Chondrocyte (in vitro differentiated cells): ENCODE data around the gene FXN. TPM values are rescaled to one million over a fixed set of nuclear protein-coding genes. Genes with fewer than 3 reads are reported as not detected.

Experiments
- DNase-seq: peaks from one replicate; pipeline ENCODE4 v3.0.0; 2021; ENCODE audit warnings: mixed read lengths, low spot score
- H3K27ac Mint-ChIP-seq: one replicate; pipeline ENCODE4 v1.8.0; 2021; ENCODE audit warnings: mild to moderate bottlenecking, moderate library complexity, mixed read lengths; ENCODE audit not compliant: unreplicated experiment
- H3K27me3 Mint-ChIP-seq: 2 replicates; pipeline ENCODE4 v1.8.0; 2021; ENCODE audit warnings: low read depth, mixed read lengths
- H3K36me3 Mint-ChIP-seq: 2 replicates; pipeline ENCODE4 v1.8.0; 2021; ENCODE audit warnings: low read depth, mixed read lengths
- H3K4me1 Mint-ChIP-seq: 2 replicates; pipeline ENCODE4 v1.8.0; 2021; ENCODE audit warnings: low read depth, mild to moderate bottlenecking, mixed read lengths
- H3K4me3 Mint-ChIP-seq: one replicate; pipeline ENCODE4 v1.8.0; 2021; ENCODE audit warnings: mild to moderate bottlenecking, moderate library complexity, mixed read lengths; ENCODE audit not compliant: unreplicated experiment
- H3K9me3 Mint-ChIP-seq: 2 replicates; pipeline ENCODE4 v1.8.0; 2021; ENCODE audit warnings: low read depth, mixed read lengths
- CTCF ChIP-seq: fragments of 200-600 bp; sonication (generic); IDR thresholded peaks from 2 replicates; pipeline ENCODE4 v1.5.0; 2021; ENCODE audit warnings: antibody characterized with exemption, mild to moderate bottlenecking, moderate library complexity
- total RNA-seq: library from RNA; stranded (reverse); gene quantifications from 3 replicates; pipeline ENCODE4 v1.2.1, GENCODE V29; 2021

FXN gene
- total RNA-seq, 1 donor from 2014 or later, result 9.9 TPM

- Mint-ChIP-seq H3K27ac (no peak overlapping the region), H3K4me1 (peaks cover 18% of the 10 kb centered on the region)
Measured at GRCh38 chr9:69073103-69073502, 37.6 kb downstream of the FXN start.

GRCh38 chr9:69074801-69075200 is 39.2 kb downstream of the FXN start:
- H3K4me1 Mint-ChIP-seq, result peaks cover 31% of the 10 kb centered on the region
- no peak for DNase-seq
- no peaks in the 10 kb centered on the region for H3K9me3 Mint-ChIP-seq
- H3K36me3 Mint-ChIP-seq, result no peaks in the 10 kb centered on the region
- H3K27ac Mint-ChIP-seq, result no peak overlapping the region
- no peaks in the 10 kb centered on the region for H3K27me3 Mint-ChIP-seq
- no peak overlapping the region for H3K4me3 Mint-ChIP-seq
- TF ChIP-seq CTCF, result no peak

More at GRCh38 chr9:69073103-69073502, 37.6 kb downstream of the FXN start:
- H3K27me3 Mint-ChIP-seq, result no peaks in the 10 kb centered on the region
- TF ChIP-seq CTCF, result no peak
- H3K9me3 Mint-ChIP-seq, result no peaks in the 10 kb centered on the region
- DNase-seq, result no peak
- no peak overlapping the region for H3K4me3 Mint-ChIP-seq
- no peaks in the 10 kb centered on the region for H3K36me3 Mint-ChIP-seq

GRCh38 chr9:69076550-69076949 is 41.0 kb downstream of the FXN start:
- no peaks in the 10 kb centered on the region for H3K36me3 Mint-ChIP-seq
- H3K27ac Mint-ChIP-seq, result peak overlapping the region; percentile 2
- no peaks in the 10 kb centered on the region for H3K27me3 Mint-ChIP-seq
- no peak overlapping the region for H3K4me3 Mint-ChIP-seq
- TF ChIP-seq CTCF, result no peak
- no peak for DNase-seq
- no peaks in the 10 kb centered on the region for H3K9me3 Mint-ChIP-seq
- H3K4me1 Mint-ChIP-seq, result peaks cover 46% of the 10 kb centered on the region

GRCh38 chr9:69078069-69078468 is 42.5 kb downstream of the FXN start:
- Mint-ChIP-seq H3K4me1 (peaks cover 51% of the 10 kb centered on the region), H3K27me3 (no peaks in the 10 kb centered on the region), H3K27ac (peak overlapping the region; percentile 83), H3K9me3 (no peaks in the 10 kb centered on the region), H3K36me3 (no peaks in the 10 kb centered on the region), H3K4me3 (no peak overlapping the region)
- no peak for TF ChIP-seq CTCF
- no peak for DNase-seq

GRCh38 chr9:69078581-69078980 is 43.0 kb downstream of the FXN start:
- H3K27ac Mint-ChIP-seq, result peak overlapping the region; percentile 83
- H3K4me3 Mint-ChIP-seq, result no peak overlapping the region
- TF ChIP-seq CTCF, result no peak
- H3K9me3 Mint-ChIP-seq, result no peaks in the 10 kb centered on the region
- H3K27me3 Mint-ChIP-seq, result no peaks in the 10 kb centered on the region
- peaks cover 51% of the 10 kb centered on the region for H3K4me1 Mint-ChIP-seq
- no peaks in the 10 kb centered on the region for H3K36me3 Mint-ChIP-seq
- DNase-seq, result no peak
